Transverse colon (tissue), 3 donors: ENCODE measurements around the gene BAIAP2L2.

Experiments used
- CTCF ChIP-seq, 5 experiments: fragments of 200-600 bp in 3 of 5; fragments of 450-650 bp in 2 of 5; sonication (generic) in 3 of 5; IDR thresholded peaks; 1 replicate in 2 of 5; 2 replicates in 3 of 5; pipeline ENCODE4 v1.5.1; 2016 to 2017; ENCODE audit warnings: antibody characterized with exemption in 5 of 5, inconsistent platforms in 3 of 5, mild to moderate bottlenecking in 2 of 5, moderate library complexity in 1 of 5
- POLR2A ChIP-seq: fragments of 450-650 bp; IDR thresholded peaks from one replicate; pipeline ENCODE4 v1.6.1; 2016; ENCODE audit warnings: antibody characterized with exemption, mild to moderate bottlenecking, moderate library complexity

- TF ChIP-seq CTCF (IDR thresholded peaks at IDR 0.05): no peak
- no peak for TF ChIP-seq POLR2A
These were observed 43.5 kb upstream of the BAIAP2L2 start for GRCh38 chr22:38153821-38154562.
